ENCODE results near the gene EPHB1. TPM values are rescaled to one million over a fixed set of nuclear protein-coding genes. Genes with fewer than 3 reads are reported as not detected.
"Not testable (repeated sequence)": the region's sequence is repeated elsewhere in the genome, so short reads cannot be mapped to it uniquely, and the experiment has no call there.

The EPHB1 gene
- total RNA-seq, 4 donors from 2014 or later: 0.30 to 5.3 (median 2.6) TPM

GRCh38 chr3:134965865-134966481 is 170.9 kb downstream of the EPHB1 start:
- TF ChIP-seq POLR2A (IDR thresholded peaks at IDR 0.05) (no peak), EP300 (IDR thresholded peaks at IDR 0.05) (no peak), CTCF (IDR thresholded peaks at IDR 0.05) (no peak)
- no peaks in the 10 kb centered on the region for H3K27me3 ChIP-seq
- H3K9me3 ChIP-seq: no peaks in the 10 kb centered on the region
- H3K4me1 ChIP-seq: no peaks in the 10 kb centered on the region
- no peak overlapping the region for H3K4me3 ChIP-seq
- no peak for DNase-seq (ENCODE audit: low spot score in 2 of 2)
- no peak overlapping the region for H3K27ac ChIP-seq
- WGBS, 2 donors: 50 to 61% methylated on average over 3 of the region's 3 CpGs
- H3K36me3 ChIP-seq: no peaks in the 10 kb centered on the region

DNA sequence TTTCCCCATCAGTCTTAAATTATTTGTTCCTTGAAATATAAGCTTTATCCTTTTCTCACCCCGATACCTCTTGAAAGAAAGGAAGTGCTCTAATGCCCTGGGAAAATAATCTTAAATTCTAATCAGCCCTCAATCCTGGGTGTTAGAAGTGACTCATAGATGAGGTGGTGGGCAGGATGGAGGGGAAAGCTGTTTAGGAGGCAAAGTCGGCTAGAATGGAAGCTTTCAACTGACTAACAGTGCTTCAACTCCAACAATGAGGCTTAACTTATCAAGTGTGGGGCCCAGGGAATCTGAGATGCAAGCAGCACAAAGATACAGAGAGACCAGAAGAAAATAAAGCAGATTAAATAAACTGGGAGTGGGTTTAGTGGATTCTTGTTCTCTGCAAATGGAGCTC is 175.8 kb downstream of the EPHB1 start:
- no peak overlapping the region for H3K4me3 ChIP-seq
- 64 to 67% methylated on average over 2 of the region's 2 CpGs for WGBS, 2 donors
- no peaks in the 10 kb centered on the region for H3K4me1 ChIP-seq
- no peak overlapping the region for H3K27ac ChIP-seq
- no peaks in the 10 kb centered on the region for H3K36me3 ChIP-seq
- TF ChIP-seq CTCF (IDR thresholded peaks at IDR 0.05): no peak
- no peak for TF ChIP-seq POLR2A (IDR thresholded peaks at IDR 0.05)
- no peak for TF ChIP-seq EP300 (IDR thresholded peaks at IDR 0.05)
- no peak for DNase-seq (ENCODE audit: low spot score in 2 of 2)
- no peaks in the 10 kb centered on the region for H3K27me3 ChIP-seq
- no peaks in the 10 kb centered on the region for H3K9me3 ChIP-seq

- DNase-seq (ENCODE audit: low spot score in 2 of 2): no peak
- 50 to 75% methylated on average over 3 of the region's 3 CpGs for WGBS, 2 donors
- H3K4me3 ChIP-seq: no peak overlapping the region
- no peaks in the 10 kb centered on the region for H3K27me3 ChIP-seq
- H3K36me3 ChIP-seq: no peaks in the 10 kb centered on the region
- no peaks in the 10 kb centered on the region for H3K9me3 ChIP-seq
- no peaks in the 10 kb centered on the region for H3K4me1 ChIP-seq
- TF ChIP-seq POLR2A (IDR thresholded peaks at IDR 0.05) (no peak), CTCF (IDR thresholded peaks at IDR 0.05) (no peak), EP300 (IDR thresholded peaks at IDR 0.05) (no peak)
- H3K27ac ChIP-seq: no peak overlapping the region
These were observed 176.2 kb downstream of the EPHB1 start for GRCh38 chr3:134971306-134971705.

DNA sequence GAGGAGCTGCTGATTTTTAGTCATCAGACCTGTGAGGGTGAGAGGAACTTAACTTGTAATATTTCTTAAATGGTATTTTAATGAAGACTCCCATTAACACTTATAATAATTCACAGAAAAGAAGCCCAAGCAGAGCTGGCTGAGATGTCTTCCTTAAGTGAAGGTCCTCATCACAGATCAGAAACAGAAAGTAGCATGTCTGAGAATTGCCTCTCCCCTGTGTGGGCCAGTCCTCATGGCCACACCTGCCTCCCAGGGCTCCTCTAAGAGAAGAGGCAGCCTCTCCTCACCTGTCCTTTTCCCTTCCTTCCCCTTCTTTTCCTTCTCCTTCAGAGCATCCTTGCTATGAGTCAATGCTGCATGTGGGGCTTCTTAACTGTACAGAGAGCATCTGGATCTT is 176.8 kb downstream of the EPHB1 start:
- H3K27ac ChIP-seq; H3K4me3 ChIP-seq; H3K4me1 ChIP-seq; DNase-seq (ENCODE audit: low spot score in 2 of 2); H3K9me3 ChIP-seq; H3K36me3 ChIP-seq; H3K27me3 ChIP-seq: not testable (repeated sequence)

DNA sequence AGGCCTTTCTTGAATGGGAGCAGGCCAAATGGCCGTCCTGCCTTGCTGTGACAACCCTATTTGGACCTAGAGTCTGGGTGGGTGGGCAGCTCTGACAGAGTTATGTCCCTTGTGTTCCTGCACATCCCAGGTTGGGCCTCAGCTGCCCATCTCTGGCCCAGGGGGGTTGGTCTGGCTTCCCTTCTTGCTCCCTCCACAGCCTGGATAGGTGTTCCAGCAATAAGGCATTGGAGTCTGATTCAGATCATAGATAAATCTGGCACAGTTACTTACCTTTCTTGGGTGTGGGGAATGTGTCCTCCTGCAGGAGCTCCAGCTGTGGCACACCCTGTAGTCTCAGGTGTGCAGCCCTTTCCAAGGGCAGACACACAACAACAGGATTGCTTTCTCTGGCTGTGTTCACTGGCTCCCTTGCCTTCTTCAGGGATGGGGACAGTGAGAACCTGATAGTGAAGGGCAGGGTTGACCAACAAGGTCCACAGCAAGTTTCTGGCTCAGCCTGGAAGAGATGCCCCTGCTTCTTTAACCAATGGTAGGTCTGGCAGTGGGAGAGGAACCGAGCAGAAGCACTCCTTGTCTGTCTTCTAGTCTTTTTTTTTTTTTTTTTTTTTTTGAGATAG is 177.9 kb downstream of the EPHB1 start:
- Histone ChIP-seq H3K36me3 (no peaks in the 10 kb centered on the region), H3K4me1 (no peaks in the 10 kb centered on the region), H3K27ac (no peak overlapping the region), H3K27me3 (no peaks in the 10 kb centered on the region), H3K4me3 (no peak overlapping the region), H3K9me3 (no peaks in the 10 kb centered on the region)
- WGBS, 2 donors: 81 to 98% methylated on average over 2 of the region's 2 CpGs
- TF ChIP-seq POLR2A (IDR thresholded peaks at IDR 0.05) (no peak), CTCF (IDR thresholded peaks at IDR 0.05) (no peak), EP300 (IDR thresholded peaks at IDR 0.05) (no peak)
- DNase-seq (ENCODE audit: low spot score in 2 of 2): no peak
